PC-3 (cell line): ENCODE data around the gene ARHGAP24. TPM values are rescaled to one million over a fixed set of nuclear protein-coding genes. Genes with fewer than 3 reads are reported as not detected.
A peak's percentile ranks its signal among the peaks of the same experiment; 100 is the strongest.

Experiments
- ATAC-seq: fragments of 200-7000 bp; cut with Tn5 transposase; 2 replicates; pipeline ENCODE4 v1.9.1; 2020; ENCODE audit warnings: mild to moderate bottlenecking, moderate library complexity
- BruUV-seq: library from RNA; stranded (reverse); fragments of 400-500 nt; replicated peaks from 2 replicates; lab custom pipeline; 2021; lab: Mats Ljungman, UMichigan
- CTCF ChIA-PET: fragments of 300-600 bp; sonication (Branson Sonifier 250); formaldehyde crosslinking; loops from one replicate; lab custom pipeline; 2022; ENCODE audit warnings: antibody characterized with exemption; lab: Charles Lee
- POLR2A ChIA-PET: fragments of 300-600 bp; sonication (Branson Sonifier 250); formaldehyde crosslinking; loops from one replicate; lab custom pipeline; 2022; ENCODE audit warnings: antibody characterized with exemption; ENCODE audit not compliant: unreplicated experiment; lab: Charles Lee
- DNase-seq: peaks from one replicate; pipeline ENCODE4 v3.0.0-alpha.2; 2015
- H2AFZ ChIP-seq: fragments of 300-600 bp; sonication (generic); 2 replicates; pipeline ENCODE4 v1.6.0; 2016; ENCODE audit warnings: antibody characterized with exemption, low read length
- H3F3A ChIP-seq: fragments of 300-600 bp; sonication (generic); one replicate; pipeline ENCODE4 v1.6.0; 2017; ENCODE audit warnings: antibody characterized with exemption, low read length, control low read depth, mild to moderate bottlenecking; ENCODE audit not compliant: unreplicated experiment
- H3K27ac ChIP-seq: fragments of 300-600 bp; sonication (generic); 2 replicates; pipeline ENCODE4 v1.5.1; 2016; ENCODE audit warnings: mild to moderate bottlenecking, low read length
- H3K27me3 ChIP-seq: fragments of 300-600 bp; sonication (generic); 2 replicates; pipeline ENCODE4 v1.6.1; 2016; ENCODE audit warnings: low read length, mixed read lengths
- H3K36me3 ChIP-seq: fragments of 300-600 bp; sonication (generic); 2 replicates; pipeline ENCODE4 v1.6.1; 2016; ENCODE audit warnings: low read depth, mixed run types, low read length, mixed read lengths
- H3K4me1 ChIP-seq: fragments of 300-600 bp; sonication (generic); 2 replicates; pipeline ENCODE4 v1.5.1; 2016; ENCODE audit warnings: low read length; ENCODE audit not compliant: insufficient read depth
- H3K4me2 ChIP-seq: fragments of 300-600 bp; sonication (generic); 2 replicates; pipeline ENCODE4 v1.6.0; 2016; ENCODE audit warnings: low read length
- H3K4me3 ChIP-seq: fragments of 300-600 bp; sonication (generic); 2 replicates; pipeline ENCODE4 v1.5.1; 2016; ENCODE audit warnings: mild to moderate bottlenecking, low read length, mixed read lengths
- H3K79me2 ChIP-seq: fragments of 300-600 bp; sonication (generic); 2 replicates; pipeline ENCODE4 v1.6.1; 2017; ENCODE audit warnings: low read length, mixed read lengths
- H3K9ac ChIP-seq: fragments of 300-600 bp; sonication (generic); 2 replicates; pipeline ENCODE4 v1.6.0; 2016; ENCODE audit warnings: mild to moderate bottlenecking, low read length
- H3K9me2 ChIP-seq: fragments of 300-600 bp; sonication (generic); replicated peaks from 2 replicates; pipeline ENCODE4 v1.6.1; 2016; ENCODE audit warnings: mixed run types, low read length, mixed read lengths
- H3K9me3 ChIP-seq: fragments of 300-600 bp; sonication (generic); 2 replicates; pipeline ENCODE4 v1.6.1; 2016; ENCODE audit warnings: low read length, mixed read lengths
- H4K20me1 ChIP-seq: fragments of 300-600 bp; sonication (generic); 2 replicates; pipeline ENCODE4 v1.6.1; 2016; ENCODE audit warnings: low read length, mixed read lengths
- CTCF ChIP-seq: fragments of 300-600 bp; sonication (generic); conservative IDR thresholded peaks from 2 replicates; pipeline ENCODE4 v1.5.1; 2017; ENCODE audit warnings: antibody characterized with exemption, low read depth, mild to moderate bottlenecking, low read length
- EZH2 ChIP-seq: fragments of 300-600 bp; sonication (generic); IDR thresholded peaks from one replicate; pipeline ENCODE4 v1.6.1; 2017; ENCODE audit warnings: antibody characterized with exemption, mild to moderate bottlenecking, low read length; ENCODE audit not compliant: unreplicated experiment
- EZH2phosphoT487 ChIP-seq: fragments of 300-600 bp; sonication (generic); IDR thresholded peaks from 2 replicates; pipeline ENCODE4 v1.6.1; 2018; ENCODE audit warnings: mild to moderate bottlenecking, antibody characterized with exemption, low read length, borderline replicate concordance
- intact Hi-C: fragments of 100-400 bp; cut with micrococcal nuclease; formaldehyde crosslinking; loops from 2 replicates; pipeline ENCODE4 v1.9.0; 2023
- total RNA-seq: library from RNA; depleted of rRNA; stranded (reverse); fragments of >200 nt; gene quantifications from 2 replicates; pipeline ENCODE4 v1.2.3, GENCODE V29; 2014

The ARHGAP24 gene
- total RNA-seq, 1 experiment from 2014 or later: 7.4 TPM

DNA sequence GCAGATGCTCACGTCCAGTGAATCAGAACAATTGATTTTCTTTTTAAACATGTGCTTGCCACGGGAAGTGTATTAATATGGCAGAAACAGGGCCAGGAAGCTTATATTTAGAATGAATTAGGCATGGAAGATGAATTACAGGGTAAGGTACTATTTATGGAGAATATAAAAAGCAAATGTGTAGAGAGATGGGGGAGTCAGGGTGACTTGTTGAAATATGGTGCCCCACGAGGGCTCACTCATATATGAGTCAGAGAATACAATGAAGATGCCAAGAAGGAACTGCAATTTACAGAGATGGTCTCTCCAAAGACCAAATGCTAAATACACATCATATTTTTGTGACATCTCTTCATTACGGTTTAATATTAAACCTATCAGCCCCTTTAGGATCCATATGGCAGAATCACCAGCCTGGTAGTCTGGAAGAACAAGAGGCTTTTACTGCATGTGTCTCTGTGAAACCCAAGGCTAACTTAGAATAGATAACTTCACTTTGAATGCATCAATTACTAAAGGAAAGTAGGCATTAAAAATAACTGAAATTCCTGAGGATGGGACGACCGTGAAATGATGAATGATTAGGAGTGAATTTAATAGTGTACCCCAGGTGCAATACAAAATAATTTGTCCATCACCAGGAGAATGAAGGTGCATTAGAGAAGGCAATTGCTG, 385.3 kb downstream of the ARHGAP24 start:
- Histone ChIP-seq H3K27me3 (no peaks in the 10 kb centered on the region), H3K4me2 (peak overlapping the region; percentile 49), H3K79me2 (no peaks in the 10 kb centered on the region), H3K9ac (no peak overlapping the region), H3F3A (no peaks in the 10 kb centered on the region), H3K36me3 (no peaks in the 10 kb centered on the region), H3K9me2 (no peaks in the 10 kb centered on the region), H2AFZ (0 out of 2 replicates have a peak overlapping the region, but pooled peaks have one; percentile 21), H4K20me1 (no peaks in the 10 kb centered on the region), H3K4me3 (no peak overlapping the region), H3K9me3 (no peaks in the 10 kb centered on the region), H3K4me1 (peaks cover 19% of the 10 kb centered on the region), H3K27ac (peak overlapping the region; percentile 46)
- ATAC-seq: peak; percentile 91
- ChIA-PET POLR2A (no interaction called here), CTCF (interaction anchor here (0.7 kb wide), 1 partner anchor 1235 kb away, joined by 3 read pairs; no protein-coding TSS in a partner anchor)
- TF ChIP-seq EZH2phosphoT487: no peak
- no peak for TF ChIP-seq EZH2
- TF ChIP-seq CTCF: no peak
- DNase-seq: peak; percentile 56
- intact Hi-C loops: loop anchor here (5.0 kb wide), 1 partner anchor 33 kb away; no protein-coding TSS in a partner anchor
- no TSS peak for BruUV-seq

DNA sequence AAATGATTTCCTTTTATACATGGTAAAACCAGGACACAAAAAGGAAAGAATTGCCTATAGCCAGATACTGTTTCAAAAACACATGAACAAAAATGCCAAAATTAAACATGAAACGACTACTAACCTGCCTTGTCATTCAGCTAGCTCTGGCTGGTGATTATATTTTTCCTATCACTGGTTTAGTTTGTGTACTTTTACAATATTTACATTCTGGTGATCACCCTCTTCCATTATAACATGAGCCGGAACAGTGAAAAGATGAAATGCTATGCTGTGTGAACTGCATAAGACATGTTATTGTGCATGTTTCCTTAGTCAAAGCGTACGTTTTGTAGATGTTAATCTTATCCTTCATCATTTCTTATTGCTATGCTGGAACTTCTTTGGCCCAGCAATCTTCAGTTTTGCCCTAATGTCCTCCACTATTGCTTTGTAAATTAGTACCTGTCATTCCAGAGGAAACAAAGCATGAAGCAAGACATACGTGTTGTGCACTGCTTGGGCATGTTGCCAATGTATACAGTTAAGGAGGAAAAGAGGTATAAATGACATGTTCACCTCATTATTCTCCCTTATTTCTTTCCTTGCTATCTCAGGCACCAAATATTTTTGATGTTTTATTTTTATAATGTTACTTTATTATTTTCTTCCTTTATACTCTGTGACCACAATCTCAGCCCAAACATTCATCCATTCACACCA, 386.3 kb downstream of the ARHGAP24 start:
- no peak overlapping the region for H3K4me3 ChIP-seq
- H3K9ac ChIP-seq: no peak overlapping the region
- DNase-seq (peak; percentile 19), ATAC-seq (peak; percentile 41; the same call in 1 of the 2 replicates)
- BruUV-seq: no TSS peak
- no peak overlapping the region for H2AFZ ChIP-seq
- H3K9me3 ChIP-seq: no peaks in the 10 kb centered on the region
- ChIA-PET POLR2A (no interaction called here), CTCF (no interaction called here)
- H3K4me2 ChIP-seq: no peak overlapping the region
- no peaks in the 10 kb centered on the region for H3K36me3 ChIP-seq
- no peaks in the 10 kb centered on the region for H3F3A ChIP-seq
- H3K9me2 ChIP-seq: no peaks in the 10 kb centered on the region
- TF ChIP-seq CTCF: no peak
- TF ChIP-seq EZH2: no peak
- no peak for TF ChIP-seq EZH2phosphoT487
- no peaks in the 10 kb centered on the region for H3K79me2 ChIP-seq
- H3K27ac ChIP-seq: no peak overlapping the region
- peaks cover 19% of the 10 kb centered on the region for H3K4me1 ChIP-seq
- intact Hi-C loops: loop anchor here (5.0 kb wide), 1 partner anchor 34 kb away; no protein-coding TSS in a partner anchor
- no peaks in the 10 kb centered on the region for H4K20me1 ChIP-seq
- H3K27me3 ChIP-seq: no peaks in the 10 kb centered on the region
